Stomach (tissue), 9 donors: Measurements from ENCODE around the gene SNX6. TPM values are rescaled to one million over a fixed set of nuclear protein-coding genes. Genes with fewer than 3 reads are reported as not detected.
"Not testable (repeated sequence)": the region's sequence is repeated elsewhere in the genome, so short reads cannot be mapped to it uniquely, and the experiment has no call there.

ENCODE experiments used
- DNase-seq, 2 donors: peaks; one replicate each; pipeline versions ENCODE4 v3.0.0 to v3.0.0-alpha.2; 2013 to 2019
- H3K27ac ChIP-seq, 5 donors: fragments of 200-600 bp in 4 of 5; sonication (generic) in 4 of 5; one replicate each; pipeline ENCODE4 v1.5.1; 2013 to 2019; ENCODE audit warnings: mild to moderate bottlenecking in 1 of 5, moderate library complexity in 1 of 5
- H3K27me3 ChIP-seq, 3 donors: fragments of 200-600 bp; sonication (generic); one replicate each; pipeline ENCODE4 v1.5.1; 2017 to 2019; ENCODE audit warnings: mixed run types in 1 of 3
- H3K36me3 ChIP-seq, 4 donors: fragments of 200-600 bp; sonication (generic); 1 replicate in 3 of 4; 2 replicates in 1 of 4; pipeline ENCODE4 v1.5.1; 2016 to 2019
- H3K4me1 ChIP-seq, 4 donors: fragments of 200-600 bp; sonication (generic); one replicate each; pipeline ENCODE4 v1.5.1; 2016 to 2019
- H3K4me3 ChIP-seq, 4 donors: fragments of 200-600 bp; sonication (generic) in 3 of 4; one replicate each; pipeline ENCODE4 v1.5.1; 2016 to 2019; ENCODE audit warnings: mild to moderate bottlenecking in 1 of 4
- H3K9me3 ChIP-seq, 4 donors: fragments of 200-600 bp; sonication (generic); one replicate each; pipeline ENCODE4 v1.5.1; 2016 to 2019
- CTCF ChIP-seq, 7 experiments: fragments of 450-650 bp in 4 of 7; fragments of 200-600 bp in 3 of 7; sonication (generic) in 3 of 7; IDR thresholded peaks; one replicate each; pipeline ENCODE4 v1.5.1; 2016 to 2019; ENCODE audit warnings: antibody characterized with exemption in 7 of 7, control low read depth in 2 of 7, mild to moderate bottlenecking in 1 of 7
- EP300 ChIP-seq: sonication (generic); formaldehyde crosslinking; IDR thresholded peaks from one replicate; pipeline ENCODE4 v1.6.1; 2017; ENCODE audit warnings: antibody characterized with exemption
- POLR2A ChIP-seq, 4 donors: fragments of 450-650 bp; IDR thresholded peaks; one replicate each; pipeline ENCODE4 v1.6.1; 2016; ENCODE audit warnings: antibody characterized with exemption in 4 of 4, control low read depth in 2 of 4, mild to moderate bottlenecking in 1 of 4, moderate library complexity in 1 of 4
- POLR2AphosphoS5 ChIP-seq, 3 donors: sonication (generic); formaldehyde crosslinking; IDR thresholded peaks; one replicate each; pipeline ENCODE4 v1.6.1; 2016; ENCODE audit warnings: antibody characterized with exemption in 3 of 3
- WGBS, 5 donors: extraction: QIAGEN DNeasy Blood & Tissue Kit in 3 of 5; methylation state at CpG; one replicate each; pipeline versions ENCODE4 v1.1.5 to v1.1.7; 2013 to 2018; 5-methylcytosine and 5-hydroxymethylcytosine counted together
- intact Hi-C: fragments of 100-400 bp; cut with DNase I; formaldehyde crosslinking; loops from one replicate; pipeline ENCODE4 v1.15.1; 2023; ENCODE audit warnings: low total_unique reads
- polyA plus RNA-seq, 3 donors: library from polyadenylated mRNA; stranded (reverse); fragments of 200-250 nt; gene quantifications; one replicate each; pipeline ENCODE4 v1.2.3, GENCODE V29; 2013
- total RNA-seq, 5 donors: library from RNA; depleted of rRNA; stranded (reverse); fragments of >200 nt; gene quantifications; one replicate each; pipeline versions ENCODE4 v1.1.0 to v1.2.3, GENCODE V29; 2014 to 2016
- donor health status: healthy with polysubstance abuse.
- donor health status: Bipolar disorder and iron deficiency.
- donor health status: healthy.

Gene SNX6
- total and polyA plus RNA-seq, 8 donors = 23.7 to 124 (median 45.2) TPM

DNA sequence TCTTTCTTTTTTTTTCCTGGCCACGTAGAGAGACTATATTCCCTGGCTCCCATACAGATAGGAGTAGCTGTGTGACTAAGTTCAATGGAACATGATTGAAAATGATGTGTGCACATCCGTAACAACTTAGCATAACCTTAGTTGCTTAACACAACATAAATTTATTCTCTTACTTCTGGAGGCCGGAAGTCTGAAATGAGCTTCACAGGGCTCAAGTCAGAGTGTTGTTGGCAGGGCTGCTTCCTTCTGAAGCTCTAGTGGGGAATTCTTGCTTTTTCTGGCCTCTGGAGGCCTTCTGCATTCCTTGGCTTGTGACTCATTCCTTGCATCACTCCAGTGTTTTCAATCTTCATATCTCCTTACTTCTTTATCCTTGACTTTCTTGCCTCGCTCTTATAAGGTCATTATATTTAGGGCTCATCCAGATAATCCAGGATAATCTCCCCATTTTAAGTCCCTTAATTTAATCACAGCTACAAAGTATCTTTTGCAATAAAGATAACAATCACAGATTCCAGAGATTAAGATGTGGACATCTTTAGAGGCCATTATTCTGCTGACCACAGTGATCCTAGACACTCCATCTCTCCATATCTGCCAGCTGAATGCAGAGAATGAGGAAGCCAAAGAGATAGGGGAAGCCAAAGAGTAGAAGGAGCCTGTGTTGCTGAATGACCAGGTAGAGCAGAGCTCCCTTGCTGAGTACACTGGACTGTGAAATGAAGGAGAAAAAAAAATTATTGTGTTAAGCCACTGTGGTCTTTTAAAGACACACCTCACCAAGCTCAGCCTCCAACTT lies 21.0 kb upstream of the SNX6 start:
- 71 to 84% (median 79%) methylated on average over 4 of the region's 4 CpGs for WGBS, 5 donors
- no peak overlapping the region for H3K4me3 ChIP-seq
- H3K27ac ChIP-seq = no peak overlapping the region

GRCh38 chr14:34650006-34650405 lies 20.1 kb upstream of the SNX6 start:
- intact Hi-C loops, H3K4me1 ChIP-seq, DNase-seq, H3K36me3 ChIP-seq, H3K9me3 ChIP-seq, H3K27me3 ChIP-seq, H3K4me3 ChIP-seq, H3K27ac ChIP-seq: not testable (repeated sequence)
- 80 to 87% (median 83%) methylated on average over 2 of the region's 2 CpGs for WGBS, 5 donors

More for the DNA sequence above, 21.0 kb upstream of the SNX6 start:
- H3K27me3 ChIP-seq = no peaks in the 10 kb centered on the region
- H3K36me3 ChIP-seq = no peaks in the 10 kb centered on the region
- no peak for DNase-seq
- H3K4me1 ChIP-seq = no peaks in the 10 kb centered on the region
- intact Hi-C loops = no loop called here
- TF ChIP-seq EP300 (no peak), CTCF (IDR thresholded peaks at IDR 0.05) (no peak), POLR2A (IDR thresholded peaks at IDR 0.05) (no peak), POLR2AphosphoS5 (IDR thresholded peaks at IDR 0.05) (no peak)
- no peaks in the 10 kb centered on the region for H3K9me3 ChIP-seq

DNA sequence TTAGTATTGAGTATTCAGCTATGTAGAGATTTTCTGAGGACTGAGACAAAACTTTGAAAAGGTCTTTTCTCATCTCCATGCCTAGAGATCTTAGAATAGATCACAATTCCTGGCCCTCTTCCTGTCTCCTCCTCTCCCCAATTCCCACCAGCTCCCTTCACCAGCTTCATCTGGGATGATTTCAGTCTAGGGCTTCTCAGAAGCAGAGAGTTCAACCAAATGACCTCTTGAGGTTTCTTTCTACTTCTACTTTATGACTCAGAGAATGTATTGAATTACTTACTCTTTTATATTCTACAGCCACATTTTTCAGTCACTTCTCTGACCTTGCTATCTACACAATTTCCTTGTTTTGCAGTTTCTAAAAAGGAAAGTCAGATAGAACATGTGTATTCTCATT lies 19.4 kb upstream of the SNX6 start:
- Histone ChIP-seq H3K4me1 (no peaks in the 10 kb centered on the region), H3K27me3 (no peaks in the 10 kb centered on the region), H3K9me3 (no peaks in the 10 kb centered on the region), H3K36me3 (no peaks in the 10 kb centered on the region), H3K4me3 (no peak overlapping the region), H3K27ac (no peak overlapping the region)
- no peak for DNase-seq
- intact Hi-C loops = no loop called here
- TF ChIP-seq CTCF (IDR thresholded peaks at IDR 0.05) (no peak), EP300 (no peak), POLR2A (IDR thresholded peaks at IDR 0.05) (no peak), POLR2AphosphoS5 (IDR thresholded peaks at IDR 0.05) (no peak)

GRCh38 chr14:34646570-34647255 lies 16.8 kb upstream of the SNX6 start:
- H3K9me3 ChIP-seq = no peaks in the 10 kb centered on the region
- DNase-seq = no peak
- no peak overlapping the region for H3K27ac ChIP-seq
- no peaks in the 10 kb centered on the region for H3K4me1 ChIP-seq
- no peak overlapping the region for H3K4me3 ChIP-seq
- H3K36me3 ChIP-seq = no peaks in the 10 kb centered on the region
- no peaks in the 10 kb centered on the region for H3K27me3 ChIP-seq
- 84 to 93% (median 86%) methylated on average over 10 of the region's 10 CpGs for WGBS, 5 donors
- intact Hi-C loops = no loop called here
- TF ChIP-seq CTCF (IDR thresholded peaks at IDR 0.05) (no peak), EP300 (no peak), POLR2AphosphoS5 (IDR thresholded peaks at IDR 0.05) (no peak), POLR2A (IDR thresholded peaks at IDR 0.05) (no peak)

DNA sequence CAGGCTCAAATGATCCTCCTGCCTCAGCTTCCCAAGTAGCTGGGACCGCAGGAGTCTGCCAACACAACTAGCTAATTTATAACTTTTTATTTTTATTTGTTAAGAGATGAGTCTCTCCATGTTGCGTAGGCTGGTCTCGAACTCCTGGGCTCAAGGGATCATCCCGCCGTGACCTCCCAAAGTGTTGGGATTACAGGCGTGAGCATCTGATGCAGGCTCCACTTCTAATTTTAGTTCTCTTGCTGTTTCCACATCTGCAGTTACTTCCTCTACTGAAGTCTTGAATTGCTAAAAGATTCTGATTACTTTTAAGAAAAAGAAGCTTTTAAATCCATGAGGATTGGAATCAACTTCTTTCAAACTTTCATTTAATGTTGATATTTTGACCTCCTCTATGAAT lies 13.4 kb upstream of the SNX6 start:
- intact Hi-C loops = no loop called here
- no peaks in the 10 kb centered on the region for H3K36me3 ChIP-seq
- H3K4me1 ChIP-seq = no peaks in the 10 kb centered on the region
- H3K27me3 ChIP-seq = no peaks in the 10 kb centered on the region
- H3K27ac ChIP-seq = no peak overlapping the region
- DNase-seq = no peak
- H3K9me3 ChIP-seq = no peaks in the 10 kb centered on the region
- no peak for TF ChIP-seq CTCF (IDR thresholded peaks at IDR 0.05)
- no peak for TF ChIP-seq POLR2AphosphoS5 (IDR thresholded peaks at IDR 0.05)
- TF ChIP-seq EP300 = no peak
- TF ChIP-seq POLR2A (IDR thresholded peaks at IDR 0.05) = no peak
- no peak overlapping the region for H3K4me3 ChIP-seq
- WGBS, 5 donors = 87 to 93% (median 90%) methylated on average over 6 of the region's 6 CpGs
